HepG2 (cell line): ENCODE measurements around the gene PTPN14. TPM values are rescaled to one million over a fixed set of nuclear protein-coding genes. Genes with fewer than 3 reads are reported as not detected.

Experiments
- ATAC-seq: fragments of 200-7000 bp; cut with Tn5 transposase; 3 replicates; pipeline ENCODE4 v1.9.1; 2020; ENCODE audit warnings: mild to moderate bottlenecking, moderate library complexity
- BruUV-seq: library from RNA; stranded (reverse); fragments of 400-500 nt; replicated peaks from 2 replicates; lab custom pipeline; 2021; lab: Mats Ljungman, UMichigan
- CTCF ChIA-PET: fragments of 300-600 bp; formaldehyde crosslinking; extraction: SDS; loops from one replicate; lab custom pipeline; 2021; ENCODE audit warnings: low total read pairs, inconsistent platforms, low intra/inter-chr PET ratio; lab: Yijun Ruan, JAX
- POLR2A ChIA-PET: fragments of 350-600 bp; sonication (Branson Sonifier 250); formaldehyde crosslinking; loops from one replicate; lab custom pipeline; 2020; ENCODE audit warnings: antibody characterized with exemption, inconsistent platforms; lab: Yijun Ruan, JAX
- DNase-seq: peaks from one replicate; pipeline ENCODE4 v3.0.0-alpha.2; 2015; ENCODE audit warnings: low spot score
- FAIRE-seq: peaks from 3 replicates; lab custom pipeline; 2011; peaks lifted over from hg19 to GRCh38; lab: Jason Lieb, UNC
- H2AFZ ChIP-seq: one replicate; pipeline ENCODE4 v1.6.1; 2011; ENCODE audit warnings: low read length, inconsistent platforms
- H3K27ac ChIP-seq: fragments of 300-600 bp; 3 replicates; pipeline ENCODE4 v1.8.0; 2011; ENCODE audit warnings: mixed run types, mild to moderate bottlenecking, mixed read lengths, low read length, inconsistent platforms; ENCODE audit not compliant: insufficient read depth; ENCODE audit errors: extremely low read length
- H3K27me3 ChIP-seq, 2 experiments: fragments of 200-600 bp in 1 of 2; 2 replicates in 1 of 2; 3 replicates in 1 of 2; pipeline versions ENCODE4 v1.6.0 to v1.8.0; 2011; ENCODE audit warnings: low read length in 2 of 2, mild to moderate bottlenecking in 2 of 2, moderate library complexity in 2 of 2, inconsistent platforms in 1 of 2; ENCODE audit not compliant: insufficient read depth in 2 of 2, control insufficient read depth in 1 of 2
- H3K36me3 ChIP-seq, 2 experiments: fragments of 200-600 bp in 1 of 2; replicated peaks in 1 of 2; 2 replicates in 1 of 2; 3 replicates in 1 of 2; pipeline versions ENCODE4 v1.5.1 to v1.8.0; 2011; ENCODE audit warnings: low read length in 2 of 2, inconsistent platforms in 1 of 2; ENCODE audit not compliant: insufficient read depth in 2 of 2, control insufficient read depth in 1 of 2
- H3K4me1 ChIP-seq: 2 replicates; pipeline ENCODE4 v1.5.1; 2012; ENCODE audit warnings: low read length, inconsistent platforms; ENCODE audit not compliant: insufficient read depth
- H3K4me2 ChIP-seq: 2 replicates; pipeline ENCODE4 v1.6.0; 2011; ENCODE audit warnings: low read depth, low read length, inconsistent platforms
- H3K4me3 ChIP-seq, 3 experiments: fragments of 200-600 bp in 1 of 3; sonication (generic), shearing (Covaris generic) in 1 of 3; replicated peaks in 1 of 3; 2 replicates each; pipeline ENCODE4 v1.5.1; 2011 to 2016; ENCODE audit warnings: low read length in 3 of 3, inconsistent platforms in 2 of 3, low read depth in 2 of 3, mild to moderate bottlenecking in 2 of 3, control low read depth in 1 of 3, mixed read lengths in 1 of 3; ENCODE audit not compliant: insufficient read depth in 1 of 3
- H3K79me2 ChIP-seq: one replicate; pipeline ENCODE4 v1.6.1; 2011; ENCODE audit warnings: low read length, inconsistent platforms; ENCODE audit not compliant: insufficient read depth
- H3K9ac ChIP-seq: 2 replicates; pipeline ENCODE4 v1.6.0; 2011; ENCODE audit warnings: mild to moderate bottlenecking, low read depth, low read length, inconsistent platforms; ENCODE audit not compliant: insufficient read depth
- H3K9me3 ChIP-seq: 2 replicates; pipeline ENCODE4 v1.5.1; 2012; ENCODE audit warnings: mild to moderate bottlenecking, low read length
- H4K20me1 ChIP-seq: 2 replicates; pipeline ENCODE4 v1.6.0; 2011; ENCODE audit warnings: inconsistent platforms, mild to moderate bottlenecking, low read length, moderate library complexity; ENCODE audit not compliant: insufficient read depth
- BRCA1 ChIP-seq: sonication (generic); formaldehyde crosslinking; IDR thresholded peaks from 2 replicates; pipeline ENCODE4 v1.4.0; 2020; ENCODE audit warnings: missing genetic modification reagents
- EP300 ChIP-seq, 3 experiments: sonication (generic) in 1 of 3; formaldehyde crosslinking in 1 of 3; IDR thresholded peaks; 2 replicates each; pipeline versions ENCODE4 v1.5.1 to v1.6.1; 2011 to 2020; ENCODE audit warnings: low read depth in 2 of 3, low read length in 2 of 3, borderline replicate concordance in 1 of 3, improper control_type of control experiment in 1 of 3, mild to moderate bottlenecking in 1 of 3, missing genetic modification reagents in 1 of 3, moderate library complexity in 1 of 3
- ESRRA ChIP-seq: sonication (generic); formaldehyde crosslinking; IDR thresholded peaks from 2 replicates; pipeline ENCODE4 v1.5.1; 2020; ENCODE audit warnings: mild to moderate bottlenecking, low read depth, missing genetic modification reagents
- IRF2 ChIP-seq: IDR thresholded peaks from 2 replicates; pipeline ENCODE4 v1.6.1; 2018; ENCODE audit warnings: missing genetic modification reagents, missing compliant biosample characterization
- JDP2 ChIP-seq: sonication (generic); formaldehyde crosslinking; IDR thresholded peaks from 2 replicates; pipeline ENCODE4 v1.8.1; 2022; ENCODE audit warnings: missing genetic modification reagents, borderline replicate concordance
- TERF1 ChIP-seq: sonication (generic); formaldehyde crosslinking; IDR thresholded peaks from 2 replicates; pipeline ENCODE4 v1.8.0; 2022; ENCODE audit warnings: mild to moderate bottlenecking, missing genetic modification reagents, moderate library complexity
- THAP8 ChIP-seq: sonication (generic); formaldehyde crosslinking; IDR thresholded peaks from 2 replicates; pipeline ENCODE4 v1.5.1; 2020; ENCODE audit warnings: missing genetic modification reagents, mild to moderate bottlenecking, borderline replicate concordance
- ZBTB38 ChIP-seq: sonication (generic); formaldehyde crosslinking; IDR thresholded peaks from 2 replicates; pipeline ENCODE4 v1.5.1; 2020; ENCODE audit warnings: mild to moderate bottlenecking, missing genetic modification reagents
- ZBTB46 ChIP-seq: sonication (generic); formaldehyde crosslinking; IDR thresholded peaks from 2 replicates; pipeline ENCODE4 v1.4.0; 2020; ENCODE audit warnings: mild to moderate bottlenecking, missing genetic modification reagents, borderline replicate concordance
- ZNF333 ChIP-seq: sonication (generic); formaldehyde crosslinking; IDR thresholded peaks from 2 replicates; pipeline ENCODE4 v1.4.0; 2020; ENCODE audit warnings: mild to moderate bottlenecking, missing genetic modification reagents, borderline replicate concordance
- ZNF572 ChIP-seq: sonication (generic); formaldehyde crosslinking; IDR thresholded peaks from 2 replicates; pipeline ENCODE4 v1.5.1; 2020; ENCODE audit warnings: mild to moderate bottlenecking, missing genetic modification reagents
- ZUFSP ChIP-seq: sonication (generic); formaldehyde crosslinking; IDR thresholded peaks from 2 replicates; pipeline ENCODE4 v1.9.0; 2021; ENCODE audit warnings: missing genetic modification reagents, mild to moderate bottlenecking, borderline replicate concordance
- ZXDC ChIP-seq: sonication (generic); formaldehyde crosslinking; IDR thresholded peaks from 2 replicates; pipeline ENCODE4 v1.5.0; 2020; ENCODE audit warnings: mild to moderate bottlenecking, missing genetic modification reagents
- WGBS: methylation state at CpG from one replicate; pipeline ENCODE4 v1.1.6; 2017; ENCODE audit warnings: low lambda C conversion rate; 5-methylcytosine and 5-hydroxymethylcytosine counted together
- in situ Hi-C: cut with HindIII; loops from 2 replicates; pipeline ENCODE4 v1.10.0; 2017; ENCODE audit warnings: low pct_unique_long_range_greater_than_20kb; ENCODE audit not compliant: extremely low pct_ligation_motif_present
- intact Hi-C: fragments of 100-400 bp; cut with micrococcal nuclease; formaldehyde crosslinking; loops from one replicate; pipeline ENCODE4 v1.10.0; 2022; ENCODE audit not compliant: unreplicated experiment
- polyA plus RNA-seq, 8 experiments: library from polyadenylated mRNA; depleted of rRNA in 3 of 8; stranded (reverse) in 7 of 8; unstranded in 1 of 8; fragments of >200 nt; fragmentation: Illumina TruSeq in 4 of 8; extraction: Trizol in 4 of 8; gene quantifications; 2 replicates each; pipeline versions ENCODE4 v1.2.1 to v1.2.3, GENCODE V29; 2011 to 2016; ENCODE audit warnings: low read depth in 4 of 8, missing spikeins in 1 of 8, mixed read lengths in 1 of 8; ENCODE audit not compliant: insufficient read depth in 1 of 8
- total RNA-seq, 5 experiments: library from RNA; depleted of rRNA; stranded (reverse); fragments of >200 nt; fragmentation: Illumina TruSeq; extraction: Trizol; gene quantifications; 2 replicates each; pipeline ENCODE4 v1.2.3, GENCODE V29; 2016; ENCODE audit warnings: low read depth in 1 of 5

PTPN14 gene
- total and polyA plus RNA-seq, 2 of the 13 experiments (the other 11 are each of a cell fraction or from before 2014, with no cell fraction given): 3.9 to 4.7 TPM

- WGBS: 53% methylated on average over 10 of the region's 10 CpGs
- H3K4me3 ChIP-seq: no peak overlapping the region
- H3K9me3 ChIP-seq: no peaks in the 10 kb centered on the region
- DNase-seq: peak; percentile 90
- ChIA-PET POLR2A (interaction anchor here (0.6 to 2.3 kb wide), 6 partner anchors 15 to 232 kb away, joined by 3 to 12 read pairs (median 4); partner anchors contain the start of genes PTPN14 and SMYD2), CTCF (interaction anchor here (1.1 kb wide), 1 partner anchor 58 kb away, joined by 3 read pairs; no protein-coding TSS in a partner anchor)
- in situ Hi-C loops (no loop called here), intact Hi-C loops (no loop called here)
- no peak overlapping the region for H3K4me2 ChIP-seq
- peak; percentile 99 for ATAC-seq
- H3K27ac ChIP-seq: peak overlapping the region; percentile 78
- no peak overlapping the region; the same call in 1 of the 2 replicates for H3K9ac ChIP-seq
- no peaks in the 10 kb centered on the region; the same call in 1 of the 2 replicates for H4K20me1 ChIP-seq
- no peaks in the 10 kb centered on the region for H3K27me3 ChIP-seq
- no peaks in the 10 kb centered on the region for H3K79me2 ChIP-seq
- peak; percentile 98 for FAIRE-seq
- no TSS peak for BruUV-seq
- H3K4me1 ChIP-seq: peaks cover 43% of the 10 kb centered on the region
- no peak overlapping the region for H2AFZ ChIP-seq
- H3K36me3 ChIP-seq: peaks cover 10 to 58% of the 10 kb centered on the region in 2 experiments
- TF ChIP-seq ZBTB46 (CRISPR knock-in tag) (no peak), ZUFSP (CRISPR knock-in tag) (no peak), ZNF572 (CRISPR knock-in tag) (no peak), ESRRA (CRISPR knock-in tag) (peak; percentile 86), TERF1 (CRISPR knock-in tag) (no peak), BRCA1 (CRISPR knock-in tag) (no peak), ZNF333 (no peak), IRF2 (no peak), EP300 (IDR thresholded peaks at IDR 0.05; ENCODE audit: low read depth in 2 of 2, low read length in 2 of 2) (peak in 1 of 2 experiments; percentile 40; a peak in 2 of 4 replicates), EP300 (CRISPR knock-in tag; IDR thresholded peaks at IDR 0.05; ENCODE audit: borderline replicate concordance) (no peak), ZBTB38 (no peak), THAP8 (CRISPR knock-in tag) (no peak), JDP2 (CRISPR knock-in tag) (no peak), ZXDC (CRISPR knock-in tag) (no peak)
These were observed 232.3 kb downstream of the PTPN14 start for GRCh38 chr1:214318956-214319736.
